PC-9 (cell line): Measurements from ENCODE around the gene SCAMP2.

ENCODE experiments used
- EZH2 ChIP-seq: fragments of 200-600 bp; sonication (generic); IDR thresholded peaks from 2 replicates; pipeline ENCODE4 v1.8.0; 2017; ENCODE audit warnings: antibody characterized with exemption, low read depth
- TF ChIP-seq, protein P1 (sequence below): fragments of 200-600 bp; sonication (generic); conservative IDR thresholded peaks from 2 replicates; pipeline ENCODE4 v1.6.1; 2017; ENCODE audit warnings: mixed run types, antibody characterized with exemption, mild to moderate bottlenecking, moderate library complexity

DNA sequence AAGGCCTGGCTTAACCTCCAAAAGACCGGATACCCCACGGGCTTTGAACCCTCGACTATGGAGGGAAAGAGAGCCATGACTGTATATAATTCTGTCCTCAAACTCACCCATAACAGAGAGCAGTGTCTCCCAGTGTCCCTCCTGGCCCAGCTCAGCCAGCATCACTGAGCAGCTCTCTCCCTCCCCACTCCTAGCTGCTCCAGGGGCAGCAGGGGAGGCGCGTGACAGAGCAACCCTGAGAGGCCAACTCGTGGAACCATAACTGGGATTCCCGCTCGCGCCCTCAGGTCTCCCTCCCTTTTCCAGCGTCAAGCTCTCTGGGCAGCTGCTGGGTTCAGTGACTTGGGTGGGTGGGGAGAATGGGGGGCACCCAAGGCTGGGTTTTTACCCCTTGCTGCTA, 47.3 kb downstream of the SCAMP2 start:
- TF ChIP-seq EZH2: no peak
- TF ChIP-seq, protein P1, sequence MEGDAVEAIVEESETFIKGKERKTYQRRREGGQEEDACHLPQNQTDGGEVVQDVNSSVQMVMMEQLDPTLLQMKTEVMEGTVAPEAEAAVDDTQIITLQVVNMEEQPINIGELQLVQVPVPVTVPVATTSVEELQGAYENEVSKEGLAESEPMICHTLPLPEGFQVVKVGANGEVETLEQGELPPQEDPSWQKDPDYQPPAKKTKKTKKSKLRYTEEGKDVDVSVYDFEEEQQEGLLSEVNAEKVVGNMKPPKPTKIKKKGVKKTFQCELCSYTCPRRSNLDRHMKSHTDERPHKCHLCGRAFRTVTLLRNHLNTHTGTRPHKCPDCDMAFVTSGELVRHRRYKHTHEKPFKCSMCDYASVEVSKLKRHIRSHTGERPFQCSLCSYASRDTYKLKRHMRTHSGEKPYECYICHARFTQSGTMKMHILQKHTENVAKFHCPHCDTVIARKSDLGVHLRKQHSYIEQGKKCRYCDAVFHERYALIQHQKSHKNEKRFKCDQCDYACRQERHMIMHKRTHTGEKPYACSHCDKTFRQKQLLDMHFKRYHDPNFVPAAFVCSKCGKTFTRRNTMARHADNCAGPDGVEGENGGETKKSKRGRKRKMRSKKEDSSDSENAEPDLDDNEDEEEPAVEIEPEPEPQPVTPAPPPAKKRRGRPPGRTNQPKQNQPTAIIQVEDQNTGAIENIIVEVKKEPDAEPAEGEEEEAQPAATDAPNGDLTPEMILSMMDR: no peak
